ENCODE data around the gene MTHFSD. TPM values are rescaled to one million over a fixed set of nuclear protein-coding genes. Genes with fewer than 3 reads are reported as not detected.
A peak's percentile ranks its signal among the peaks of the same experiment; 100 is the strongest.

The MTHFSD gene
- total RNA-seq, 2 donors from 2014 or later, result 23.7 to 43.8 TPM

DNA sequence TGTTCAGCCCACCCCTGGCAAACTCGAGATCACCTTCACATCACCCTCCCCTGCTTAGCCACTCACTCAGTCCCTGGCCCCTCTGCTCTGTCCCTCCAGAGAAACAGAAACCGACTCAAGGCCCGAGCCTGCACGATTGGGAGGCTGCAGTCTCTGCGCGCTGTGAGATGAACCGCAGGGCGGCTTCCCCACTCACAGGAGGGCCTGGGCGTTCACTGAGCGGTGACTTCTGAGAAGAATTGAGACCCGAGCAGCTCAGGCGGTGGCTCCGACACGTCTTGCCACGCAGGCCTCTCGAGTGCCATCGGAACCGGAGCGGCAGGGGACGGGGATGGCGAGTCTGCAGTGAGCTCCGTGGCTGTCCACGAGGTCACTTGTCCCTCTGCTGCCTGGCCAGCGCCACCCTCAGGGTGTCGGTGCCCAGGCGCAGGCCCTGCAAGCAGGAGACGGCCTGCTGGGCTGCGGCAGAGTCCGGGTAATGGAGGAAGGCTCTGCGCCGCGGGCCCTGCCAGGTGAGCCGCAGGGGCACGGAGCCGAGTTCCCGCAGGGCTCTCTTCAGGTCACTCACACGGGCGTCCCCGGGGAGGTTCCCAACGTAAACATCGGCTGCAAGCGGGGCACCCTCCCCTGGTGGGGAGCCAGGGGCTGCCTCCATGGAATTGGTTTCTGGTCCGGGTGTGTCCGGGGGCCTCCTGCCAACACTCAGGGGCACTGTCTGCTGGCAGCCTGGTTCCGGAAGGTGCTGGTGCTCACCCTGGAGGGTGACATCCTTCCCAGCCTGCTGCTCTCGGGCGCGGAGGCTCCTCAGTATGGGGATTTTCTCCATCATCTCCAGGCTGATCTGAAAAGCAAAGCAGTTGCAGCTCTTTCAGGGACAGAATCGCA lies 23.2 kb downstream of the MTHFSD start:
- DNase-seq (ENCODE audit: low spot score), result no peak
- Histone ChIP-seq H3K4me3 (no peak overlapping the region), H3K36me3 (no peaks in the 10 kb centered on the region), H3K4me1 (replicated peaks) (no peaks in the 10 kb centered on the region), H3K9me3 (no peaks in the 10 kb centered on the region), H3K27me3 (replicated peaks; ENCODE audit: insufficient read depth) (no peaks in the 10 kb centered on the region), H3K27ac (peak overlapping the region in 1 of 2 donors; percentile 4)
- WGBS, result 93% methylated on average over 46 of the region's 49 CpGs
- intact Hi-C loops (cut with DNase I), result no loop called here
- no peak for TF ChIP-seq POLR2A (IDR thresholded peaks at IDR 0.05)
- TF ChIP-seq, protein P1, sequence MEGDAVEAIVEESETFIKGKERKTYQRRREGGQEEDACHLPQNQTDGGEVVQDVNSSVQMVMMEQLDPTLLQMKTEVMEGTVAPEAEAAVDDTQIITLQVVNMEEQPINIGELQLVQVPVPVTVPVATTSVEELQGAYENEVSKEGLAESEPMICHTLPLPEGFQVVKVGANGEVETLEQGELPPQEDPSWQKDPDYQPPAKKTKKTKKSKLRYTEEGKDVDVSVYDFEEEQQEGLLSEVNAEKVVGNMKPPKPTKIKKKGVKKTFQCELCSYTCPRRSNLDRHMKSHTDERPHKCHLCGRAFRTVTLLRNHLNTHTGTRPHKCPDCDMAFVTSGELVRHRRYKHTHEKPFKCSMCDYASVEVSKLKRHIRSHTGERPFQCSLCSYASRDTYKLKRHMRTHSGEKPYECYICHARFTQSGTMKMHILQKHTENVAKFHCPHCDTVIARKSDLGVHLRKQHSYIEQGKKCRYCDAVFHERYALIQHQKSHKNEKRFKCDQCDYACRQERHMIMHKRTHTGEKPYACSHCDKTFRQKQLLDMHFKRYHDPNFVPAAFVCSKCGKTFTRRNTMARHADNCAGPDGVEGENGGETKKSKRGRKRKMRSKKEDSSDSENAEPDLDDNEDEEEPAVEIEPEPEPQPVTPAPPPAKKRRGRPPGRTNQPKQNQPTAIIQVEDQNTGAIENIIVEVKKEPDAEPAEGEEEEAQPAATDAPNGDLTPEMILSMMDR (IDR thresholded peaks at IDR 0.05), result no peak
- no peak for TF ChIP-seq POLR2AphosphoS5 (IDR thresholded peaks at IDR 0.05)

DNA sequence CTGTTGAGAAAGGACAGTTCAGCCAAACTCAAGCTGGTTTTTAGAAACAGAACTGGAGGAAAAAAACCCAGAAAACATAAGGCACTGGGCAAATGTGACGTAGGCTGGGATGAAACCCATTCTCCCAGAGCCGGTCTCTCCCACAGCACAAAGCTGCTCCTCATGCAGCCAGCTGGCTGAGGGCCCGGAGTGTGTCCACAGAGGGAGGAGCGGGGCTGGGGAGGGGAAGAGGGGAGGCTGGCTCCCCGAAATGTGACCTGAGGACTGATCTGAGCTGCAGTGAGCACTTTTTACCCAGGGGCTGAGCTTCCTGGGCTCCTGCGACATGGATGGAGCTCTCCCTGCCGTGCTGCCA lies 23.9 kb downstream of the MTHFSD start:
- no peak overlapping the region for H3K4me3 ChIP-seq
- peak overlapping the region in 1 of 2 donors; percentile 4 for H3K27ac ChIP-seq
- H3K27me3 ChIP-seq (replicated peaks; ENCODE audit: insufficient read depth), result no peaks in the 10 kb centered on the region
- no peak for DNase-seq (ENCODE audit: low spot score)
- intact Hi-C loops (cut with DNase I), result no loop called here
- TF ChIP-seq POLR2AphosphoS5 (IDR thresholded peaks at IDR 0.05) (no peak), POLR2A (IDR thresholded peaks at IDR 0.05) (no peak)
- TF ChIP-seq, protein P1 (IDR thresholded peaks at IDR 0.05), result no peak
- no peaks in the 10 kb centered on the region for H3K4me1 ChIP-seq (replicated peaks)
- WGBS, result 33% methylated on average over 7 of the region's 7 CpGs
- H3K9me3 ChIP-seq, result no peaks in the 10 kb centered on the region
- no peaks in the 10 kb centered on the region for H3K36me3 ChIP-seq

DNA sequence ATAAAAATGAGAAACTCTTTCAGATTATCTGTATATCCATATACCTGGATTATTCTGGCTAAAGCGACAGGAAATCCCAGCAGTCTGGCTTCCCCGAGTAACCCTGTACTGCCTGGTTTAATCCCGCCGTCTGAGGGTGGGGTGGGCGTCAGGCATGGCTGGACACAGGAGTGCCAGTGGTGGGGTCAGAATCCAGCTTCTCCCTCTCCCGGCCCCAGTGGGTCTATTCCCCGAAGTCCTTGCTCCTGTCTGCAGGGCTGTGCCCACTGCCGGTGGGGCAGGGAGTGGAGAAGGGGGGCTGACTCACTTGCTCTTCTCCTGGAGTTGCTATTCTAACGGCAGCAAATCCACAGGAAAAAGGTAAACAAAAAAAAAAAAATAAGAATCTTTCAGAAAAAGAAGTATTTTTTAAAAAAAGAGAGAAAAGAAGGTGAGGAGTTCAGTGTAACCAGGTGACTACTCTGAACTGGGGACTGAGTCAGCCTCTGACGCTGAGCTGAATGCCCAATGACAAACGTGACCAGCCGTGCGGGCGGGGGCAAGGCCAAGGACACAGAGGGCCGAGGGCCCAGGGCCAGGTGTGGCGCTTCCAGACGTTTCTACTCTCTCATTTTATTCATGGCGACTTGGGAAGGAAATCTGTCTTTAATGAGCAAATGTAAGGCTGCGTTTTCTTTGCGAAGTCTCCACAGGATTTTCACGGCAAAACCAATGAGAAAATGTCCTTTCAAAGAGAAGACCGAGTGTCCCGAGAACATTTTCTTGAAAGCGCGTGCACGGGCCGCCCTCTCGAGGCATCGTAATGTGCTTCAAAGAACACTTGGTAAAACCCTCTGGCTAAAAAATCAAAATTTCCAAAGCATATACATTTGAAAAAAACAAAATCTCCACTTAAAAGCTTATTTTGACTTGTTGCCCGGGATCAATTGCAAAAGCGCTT lies 24.5 kb downstream of the MTHFSD start:
- H3K4me1 ChIP-seq (replicated peaks), result no peaks in the 10 kb centered on the region
- intact Hi-C loops (cut with DNase I), result no loop called here
- no peaks in the 10 kb centered on the region for H3K36me3 ChIP-seq
- no peak overlapping the region for H3K4me3 ChIP-seq
- no peaks in the 10 kb centered on the region for H3K27me3 ChIP-seq (replicated peaks; ENCODE audit: insufficient read depth)
- DNase-seq (ENCODE audit: low spot score), result no peak
- 81% methylated on average over 31 of the region's 31 CpGs for WGBS
- H3K9me3 ChIP-seq, result no peaks in the 10 kb centered on the region
- H3K27ac ChIP-seq, result peak overlapping the region in 1 of 2 donors; percentile 4
- TF ChIP-seq POLR2AphosphoS5 (IDR thresholded peaks at IDR 0.05), result no peak
- TF ChIP-seq, protein P1 (IDR thresholded peaks at IDR 0.05), result no peak
- TF ChIP-seq POLR2A (IDR thresholded peaks at IDR 0.05), result no peak

DNA sequence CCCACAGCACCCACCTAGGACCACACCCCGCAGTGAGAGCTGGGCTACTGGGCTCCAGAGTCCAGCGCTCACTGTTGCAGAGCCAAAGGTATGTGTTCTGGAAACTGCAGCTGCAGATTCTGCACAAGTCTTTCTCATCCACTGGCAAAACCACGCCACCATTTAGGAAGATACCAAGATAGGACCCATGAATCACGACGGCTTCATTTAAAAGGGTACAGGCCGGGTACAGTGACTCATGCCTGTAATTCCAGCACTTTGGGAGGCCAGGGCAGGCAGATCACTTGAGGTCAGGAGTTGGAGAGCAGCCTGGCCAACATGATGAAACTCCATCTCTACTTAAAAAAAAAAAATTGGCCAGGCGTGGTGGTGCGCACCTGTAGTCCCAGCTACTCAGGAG lies 25.9 kb downstream of the MTHFSD start:
- no peaks in the 10 kb centered on the region for H3K27me3 ChIP-seq (replicated peaks; ENCODE audit: insufficient read depth)
- no peaks in the 10 kb centered on the region for H3K36me3 ChIP-seq
- no peak for DNase-seq (ENCODE audit: low spot score)
- no peak overlapping the region for H3K4me3 ChIP-seq
- TF ChIP-seq POLR2A (IDR thresholded peaks at IDR 0.05) (no peak), POLR2AphosphoS5 (IDR thresholded peaks at IDR 0.05) (no peak)
- TF ChIP-seq, protein P1 (IDR thresholded peaks at IDR 0.05), result no peak
- WGBS, result 86% methylated on average over 8 of the region's 8 CpGs
- no peaks in the 10 kb centered on the region for H3K4me1 ChIP-seq (replicated peaks)
- no peak overlapping the region for H3K27ac ChIP-seq
- no peaks in the 10 kb centered on the region for H3K9me3 ChIP-seq
- intact Hi-C loops (cut with DNase I), result no loop called here
